Epithelial cell of proximal tubule (primary cell): ENCODE data around the gene TXK. TPM values are rescaled to one million over a fixed set of nuclear protein-coding genes. Genes with fewer than 3 reads are reported as not detected.

Experiments
- DNase-seq: peaks from one replicate; pipeline ENCODE4 v3.0.0-alpha.2; 2011; ENCODE audit warnings: low read depth
- H3K4me3 ChIP-seq: 2 replicates; pipeline ENCODE4 v1.5.1; 2011; ENCODE audit warnings: low read depth, mild to moderate bottlenecking, low read length
- total RNA-seq: library from RNA; depleted of rRNA; stranded (reverse); fragments of >200 nt; gene quantifications from 2 replicates; pipeline ENCODE4 v1.2.3, GENCODE V29; 2015
- TF ChIP-seq, protein P1 (sequence below): conservative IDR thresholded peaks from 2 replicates; pipeline ENCODE4 v1.5.1; 2012; ENCODE audit warnings: low read depth, mild to moderate bottlenecking, low read length

TXK gene
- total RNA-seq, 1 donor from 2014 or later, result 2.0 TPM

DNA sequence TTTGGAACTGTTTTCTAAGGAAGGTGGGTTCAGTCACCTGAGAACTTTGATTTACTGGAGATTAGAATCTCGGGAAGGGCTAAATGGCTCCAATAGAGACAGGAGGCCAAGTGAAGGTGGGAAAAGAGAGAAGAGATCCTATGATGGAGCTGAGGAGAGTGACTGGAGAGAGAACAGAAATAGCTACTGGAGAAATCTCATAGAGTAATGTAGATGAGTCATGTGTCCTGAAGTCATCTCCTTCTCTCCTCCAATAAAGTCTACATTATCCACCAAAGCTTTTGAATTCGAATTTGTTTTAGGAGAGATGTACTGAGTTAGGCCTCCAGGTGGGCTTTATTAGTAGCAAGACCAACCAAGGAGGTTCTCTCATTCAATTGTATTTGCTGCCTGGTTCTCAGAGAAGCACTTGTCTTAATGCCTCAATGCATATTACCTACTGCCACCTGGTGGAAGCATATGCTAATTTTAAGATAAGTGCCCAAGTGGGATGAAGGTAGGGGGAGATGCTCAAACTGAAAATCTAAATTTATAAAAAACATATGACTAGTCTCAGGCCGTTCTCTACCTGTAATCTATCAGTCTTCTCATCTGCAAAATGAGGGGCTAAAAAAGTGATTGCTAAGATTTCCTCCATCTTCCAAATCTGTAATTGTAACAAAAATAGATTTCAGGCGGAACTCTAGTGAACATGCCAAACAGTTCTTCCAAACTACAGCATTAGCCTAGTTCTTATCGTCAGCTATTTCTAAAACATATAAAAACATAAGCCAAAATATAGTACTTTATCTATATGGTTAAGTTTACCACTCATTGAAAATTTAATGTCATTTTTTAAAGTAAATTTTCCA is 24.4 kb downstream of the TXK start:
- no peak for DNase-seq
- H3K4me3 ChIP-seq, result no peak overlapping the region
- TF ChIP-seq, protein P1, sequence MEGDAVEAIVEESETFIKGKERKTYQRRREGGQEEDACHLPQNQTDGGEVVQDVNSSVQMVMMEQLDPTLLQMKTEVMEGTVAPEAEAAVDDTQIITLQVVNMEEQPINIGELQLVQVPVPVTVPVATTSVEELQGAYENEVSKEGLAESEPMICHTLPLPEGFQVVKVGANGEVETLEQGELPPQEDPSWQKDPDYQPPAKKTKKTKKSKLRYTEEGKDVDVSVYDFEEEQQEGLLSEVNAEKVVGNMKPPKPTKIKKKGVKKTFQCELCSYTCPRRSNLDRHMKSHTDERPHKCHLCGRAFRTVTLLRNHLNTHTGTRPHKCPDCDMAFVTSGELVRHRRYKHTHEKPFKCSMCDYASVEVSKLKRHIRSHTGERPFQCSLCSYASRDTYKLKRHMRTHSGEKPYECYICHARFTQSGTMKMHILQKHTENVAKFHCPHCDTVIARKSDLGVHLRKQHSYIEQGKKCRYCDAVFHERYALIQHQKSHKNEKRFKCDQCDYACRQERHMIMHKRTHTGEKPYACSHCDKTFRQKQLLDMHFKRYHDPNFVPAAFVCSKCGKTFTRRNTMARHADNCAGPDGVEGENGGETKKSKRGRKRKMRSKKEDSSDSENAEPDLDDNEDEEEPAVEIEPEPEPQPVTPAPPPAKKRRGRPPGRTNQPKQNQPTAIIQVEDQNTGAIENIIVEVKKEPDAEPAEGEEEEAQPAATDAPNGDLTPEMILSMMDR, result peak; percentile 83

DNA sequence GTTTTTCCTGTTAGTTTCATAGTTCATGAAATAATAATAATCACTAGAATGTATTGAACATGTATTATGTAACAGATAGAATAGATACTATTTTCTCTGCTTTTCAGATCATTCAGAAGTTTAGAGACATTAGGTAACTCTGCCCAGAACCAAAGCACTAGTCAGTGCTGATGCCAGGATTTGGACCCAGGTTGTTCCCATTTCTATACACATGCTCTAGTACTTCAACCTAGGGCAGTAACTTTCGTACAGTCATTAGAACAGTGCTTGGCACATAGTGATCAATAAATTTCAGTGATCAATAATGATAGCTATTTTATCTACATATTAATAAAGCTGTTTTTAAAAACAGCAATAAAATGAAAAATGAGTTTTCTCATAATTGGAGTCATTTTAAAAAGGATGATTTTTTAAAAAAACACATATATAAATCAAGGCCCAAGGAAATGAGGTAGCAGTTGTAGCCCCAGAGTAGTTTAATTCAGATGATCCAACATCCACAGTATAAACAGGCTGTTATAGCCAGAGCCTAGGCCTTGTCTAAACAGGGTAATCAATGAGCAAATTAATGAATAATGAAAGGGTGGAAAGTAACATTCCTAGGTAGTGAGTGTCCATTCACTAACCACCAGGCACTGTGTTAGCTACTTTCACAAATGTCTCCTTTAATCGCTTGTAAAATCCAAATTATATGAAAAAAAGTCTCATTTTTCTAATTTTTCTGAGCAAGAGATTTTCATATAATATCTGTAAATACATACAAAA is 25.6 kb downstream of the TXK start:
- TF ChIP-seq, protein P1, result no peak
- peak; percentile 51 for DNase-seq
- no peak overlapping the region for H3K4me3 ChIP-seq

DNA sequence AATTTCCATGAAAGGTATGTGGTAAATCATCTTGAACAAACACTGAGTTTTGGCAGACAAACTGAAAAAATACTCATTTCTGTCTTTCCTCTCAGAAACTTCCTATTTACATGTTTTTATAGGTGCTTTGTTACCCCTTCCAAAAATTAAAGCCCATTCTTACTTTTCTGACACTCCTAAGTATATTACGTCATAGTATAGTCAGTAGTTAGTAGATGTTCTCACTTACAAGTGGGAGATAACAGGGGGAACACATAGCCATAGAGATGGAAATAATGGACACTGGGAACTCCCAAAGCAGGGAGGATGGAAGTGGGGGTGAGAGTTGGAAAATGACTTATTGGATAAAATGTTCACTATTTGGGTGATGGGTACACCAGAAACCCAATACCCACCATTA is 28.8 kb downstream of the TXK start:
- DNase-seq, result no peak
- TF ChIP-seq, protein P1, result no peak
- H3K4me3 ChIP-seq, result no peak overlapping the region

DNA sequence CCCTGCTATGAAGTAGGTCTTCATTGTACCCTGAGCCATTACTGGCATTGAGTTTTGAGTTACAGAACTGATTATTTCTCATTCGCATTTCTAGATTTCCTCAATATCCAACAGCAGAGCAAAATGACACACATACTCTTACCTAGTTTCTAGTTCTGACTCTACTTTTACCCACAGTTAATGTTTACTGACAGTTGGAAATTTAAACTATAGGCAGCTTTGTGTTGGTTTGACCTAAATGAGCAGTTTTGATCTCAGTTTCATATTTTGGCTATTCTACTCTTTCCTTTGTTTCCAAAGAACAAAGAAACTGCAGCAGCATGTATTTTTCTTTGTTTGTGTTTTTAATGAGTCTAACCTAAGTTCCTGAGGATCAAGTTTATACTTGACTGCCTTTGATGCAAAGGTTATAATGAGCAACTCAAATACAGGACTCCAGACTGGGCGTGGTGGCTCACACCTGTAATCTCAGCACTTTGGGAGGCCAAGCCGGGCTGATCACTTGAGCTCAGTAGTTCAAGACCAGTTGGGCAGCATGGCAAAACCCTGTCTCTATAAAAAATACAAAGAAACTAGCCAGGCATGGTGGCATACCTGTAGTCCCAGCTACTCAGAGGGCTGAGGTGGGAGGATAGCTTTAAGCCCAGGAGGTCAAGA is 30.4 kb downstream of the TXK start:
- no peak overlapping the region for H3K4me3 ChIP-seq
- DNase-seq, result no peak
- TF ChIP-seq, protein P1, result no peak

DNA sequence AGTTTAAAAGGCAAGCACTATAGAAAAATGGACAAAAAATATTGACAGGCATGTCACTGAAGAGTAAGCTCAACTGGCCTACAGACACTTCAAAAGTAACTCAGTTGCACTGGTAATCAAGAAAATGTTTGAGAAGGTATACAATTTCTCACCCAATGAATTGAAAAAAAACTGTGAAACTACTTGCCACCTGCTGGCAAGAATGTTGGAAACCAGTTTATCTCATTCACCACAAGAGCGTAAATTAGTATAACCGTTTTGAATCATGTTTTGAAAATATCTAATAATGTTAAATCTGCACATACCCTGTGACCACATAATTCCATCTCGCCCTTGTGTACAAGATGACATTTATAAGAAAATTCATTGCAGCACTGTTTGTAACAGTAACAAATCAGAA is 31.7 kb downstream of the TXK start:
- H3K4me3 ChIP-seq, result no peak overlapping the region
- TF ChIP-seq, protein P1, result peak; percentile 43
- no peak for DNase-seq

DNA sequence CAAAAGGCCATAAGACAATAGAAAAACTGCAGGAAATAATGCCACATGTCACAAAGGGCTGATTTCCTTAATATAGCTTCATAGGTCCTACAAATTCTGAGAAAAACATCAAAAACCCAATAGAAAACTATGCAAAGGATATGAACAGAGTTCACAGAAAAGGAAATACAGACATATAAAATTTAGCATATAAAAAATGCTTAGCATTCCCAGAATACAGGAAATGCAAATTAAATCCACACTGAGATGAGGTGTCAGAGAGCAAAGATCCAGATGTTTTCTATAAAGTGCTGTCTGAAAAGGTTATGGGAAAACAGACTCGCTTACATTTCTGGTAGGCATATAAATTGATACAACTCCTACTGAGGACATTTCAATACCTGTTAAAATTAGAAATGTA is 33.8 kb downstream of the TXK start:
- TF ChIP-seq, protein P1, result no peak
- DNase-seq, result no peak
- H3K4me3 ChIP-seq, result no peak overlapping the region
